Testis (tissue), 2 donors: ENCODE results near the gene DNM3.

Experiments
- POLR2A ChIP-seq: fragments of 450-650 bp; IDR thresholded peaks from one replicate; pipeline ENCODE4 v1.6.1; 2017; ENCODE audit warnings: antibody characterized with exemption, mild to moderate bottlenecking, moderate library complexity
- TF ChIP-seq, protein P1 (sequence below), 3 experiments: fragments of 450-650 bp in 2 of 3; fragments of 200-600 bp in 1 of 3; sonication (generic) in 1 of 3; IDR thresholded peaks; one replicate each; pipeline ENCODE4 v1.5.1; 2016 to 2019; ENCODE audit warnings: antibody characterized with exemption in 3 of 3, mild to moderate bottlenecking in 2 of 3, moderate library complexity in 1 of 3

DNA sequence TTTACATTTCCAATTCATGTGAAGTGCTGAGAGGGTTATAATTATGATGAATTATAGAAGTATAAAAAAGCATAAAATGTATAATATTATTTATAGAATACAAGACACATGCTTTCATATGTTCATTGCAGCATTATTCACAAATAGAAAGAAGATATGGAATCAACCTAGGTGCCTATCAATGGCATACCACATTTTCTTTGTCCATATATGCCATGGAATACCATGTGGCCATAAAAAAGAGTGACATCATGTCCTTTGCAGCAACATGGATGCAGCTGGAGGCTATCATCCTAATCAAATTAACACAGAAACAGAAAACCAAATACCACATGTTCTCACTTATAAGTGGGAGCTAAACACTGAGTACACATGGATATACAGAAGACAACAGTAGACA, 494.1 kb downstream of the DNM3 start:
- TF ChIP-seq, protein P1, sequence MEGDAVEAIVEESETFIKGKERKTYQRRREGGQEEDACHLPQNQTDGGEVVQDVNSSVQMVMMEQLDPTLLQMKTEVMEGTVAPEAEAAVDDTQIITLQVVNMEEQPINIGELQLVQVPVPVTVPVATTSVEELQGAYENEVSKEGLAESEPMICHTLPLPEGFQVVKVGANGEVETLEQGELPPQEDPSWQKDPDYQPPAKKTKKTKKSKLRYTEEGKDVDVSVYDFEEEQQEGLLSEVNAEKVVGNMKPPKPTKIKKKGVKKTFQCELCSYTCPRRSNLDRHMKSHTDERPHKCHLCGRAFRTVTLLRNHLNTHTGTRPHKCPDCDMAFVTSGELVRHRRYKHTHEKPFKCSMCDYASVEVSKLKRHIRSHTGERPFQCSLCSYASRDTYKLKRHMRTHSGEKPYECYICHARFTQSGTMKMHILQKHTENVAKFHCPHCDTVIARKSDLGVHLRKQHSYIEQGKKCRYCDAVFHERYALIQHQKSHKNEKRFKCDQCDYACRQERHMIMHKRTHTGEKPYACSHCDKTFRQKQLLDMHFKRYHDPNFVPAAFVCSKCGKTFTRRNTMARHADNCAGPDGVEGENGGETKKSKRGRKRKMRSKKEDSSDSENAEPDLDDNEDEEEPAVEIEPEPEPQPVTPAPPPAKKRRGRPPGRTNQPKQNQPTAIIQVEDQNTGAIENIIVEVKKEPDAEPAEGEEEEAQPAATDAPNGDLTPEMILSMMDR (IDR thresholded peaks at IDR 0.05) = no peak
- no peak for TF ChIP-seq POLR2A
